HEK293 (cell line): ENCODE measurements around the gene TMEM174.

Experiments used
- CTCF ChIA-PET: fragments of 350-600 bp; formaldehyde crosslinking; extraction: SDS; loops from one replicate; lab custom pipeline; 2021; ENCODE audit warnings: antibody characterized with exemption; lab: Yijun Ruan, JAX
- POLR2A ChIA-PET: fragments of 300-600 bp; formaldehyde crosslinking; extraction: SDS; loops from one replicate; lab custom pipeline; 2020; ENCODE audit warnings: antibody characterized with exemption, inconsistent platforms; lab: Yijun Ruan, JAX
- H3K27ac ChIP-seq: fragments of 200-500 bp; sonication (Bioruptor generic); 2 replicates; pipeline ENCODE4 v1.5.1; 2014; ENCODE audit warnings: low read depth, low read length, control low read depth, inconsistent platforms; ENCODE audit errors: extremely low read depth
- H3K36me3 ChIP-seq, 2 experiments: fragments of 200-500 bp in 1 of 2; sonication (Bioruptor generic) in 1 of 2; 1 replicate in 1 of 2; 2 replicates in 1 of 2; pipeline ENCODE4 v1.5.1; 2014 to 2017; ENCODE audit warnings: inconsistent platforms in 2 of 2, low read length in 2 of 2; ENCODE audit not compliant: control insufficient read depth in 2 of 2, insufficient read depth in 1 of 2
- H3K4me1 ChIP-seq: fragments of 200-500 bp; sonication (Bioruptor generic); 2 replicates; pipeline ENCODE4 v1.5.1; 2014; ENCODE audit warnings: mild to moderate bottlenecking, low read length, inconsistent platforms; ENCODE audit not compliant: control insufficient read depth, insufficient read depth
- H3K4me3 ChIP-seq: 2 replicates; pipeline ENCODE4 v1.5.1; 2011; ENCODE audit warnings: low read depth, mild to moderate bottlenecking, control low read depth, low read length, moderate library complexity
- H3K9me3 ChIP-seq: fragments of 200-500 bp; sonication (Bioruptor generic); 2 replicates; pipeline ENCODE4 v1.5.1; 2014; ENCODE audit warnings: low read depth, low read length, inconsistent platforms; ENCODE audit not compliant: control insufficient read depth, insufficient read depth
- AEBP2 ChIP-seq: fragments of 450-650 bp; formaldehyde crosslinking; IDR thresholded peaks from 2 replicates; pipeline ENCODE4 v1.5.1; 2016; ENCODE audit warnings: missing biosample characterization, missing genetic modification characterization, borderline replicate concordance
- KLF9 ChIP-seq: fragments of 450-650 bp; formaldehyde crosslinking; IDR thresholded peaks from 2 replicates; pipeline ENCODE4 v1.5.1; 2016; ENCODE audit warnings: missing biosample characterization, missing genetic modification characterization, low read depth
- MEIS1 ChIP-seq: sonication (generic); formaldehyde crosslinking; IDR thresholded peaks from 2 replicates; pipeline ENCODE4 v1.8.1; 2022; ENCODE audit warnings: missing genetic modification reagents, mild to moderate bottlenecking, borderline replicate concordance
- RBAK ChIP-seq: fragments of 450-650 bp; formaldehyde crosslinking; IDR thresholded peaks from 2 replicates; pipeline ENCODE4 v1.5.1; 2016; ENCODE audit warnings: missing biosample characterization, missing genetic modification characterization
- REPIN1 ChIP-seq: fragments of 450-650 bp; formaldehyde crosslinking; IDR thresholded peaks from 2 replicates; pipeline ENCODE4 v1.5.1; 2017; ENCODE audit warnings: missing biosample characterization, missing genetic modification characterization, low read depth
- ZBTB10 ChIP-seq: fragments of 450-650 bp; formaldehyde crosslinking; IDR thresholded peaks from 2 replicates; pipeline ENCODE4 v1.5.1; 2016; ENCODE audit warnings: missing biosample characterization, missing genetic modification characterization
- ZFHX2 ChIP-seq: fragments of 450-650 bp; formaldehyde crosslinking; conservative IDR thresholded peaks from 2 replicates; pipeline ENCODE4 v1.5.1; 2016; ENCODE audit warnings: missing biosample characterization, missing genetic modification characterization
- ZIC2 ChIP-seq: fragments of 450-650 bp; formaldehyde crosslinking; IDR thresholded peaks from 2 replicates; pipeline ENCODE4 v1.5.1; 2016; ENCODE audit warnings: missing biosample characterization, missing genetic modification characterization
- ZNF146 ChIP-seq: fragments of 450-650 bp; formaldehyde crosslinking; IDR thresholded peaks from 2 replicates; pipeline ENCODE4 v1.5.1; 2016; ENCODE audit warnings: missing biosample characterization, missing genetic modification characterization
- ZNF148 ChIP-seq: fragments of 450-650 bp; formaldehyde crosslinking; IDR thresholded peaks from 2 replicates; pipeline ENCODE4 v1.5.0; 2017; ENCODE audit warnings: missing biosample characterization, missing genetic modification characterization, borderline replicate concordance
- ZNF157 ChIP-seq: fragments of 450-650 bp; formaldehyde crosslinking; IDR thresholded peaks from 2 replicates; pipeline ENCODE4 v1.5.1; 2016; ENCODE audit warnings: missing biosample characterization, missing genetic modification characterization
- ZNF223 ChIP-seq: fragments of 450-650 bp; formaldehyde crosslinking; IDR thresholded peaks from 2 replicates; pipeline ENCODE4 v1.5.1; 2016; ENCODE audit warnings: missing biosample characterization, missing genetic modification characterization
- ZNF248 ChIP-seq: fragments of 450-650 bp; formaldehyde crosslinking; IDR thresholded peaks from 2 replicates; pipeline ENCODE4 v1.5.1; 2017; ENCODE audit warnings: missing biosample characterization, missing genetic modification characterization
- ZNF394 ChIP-seq: fragments of 450-650 bp; formaldehyde crosslinking; IDR thresholded peaks from 2 replicates; pipeline ENCODE4 v1.5.1; 2016; ENCODE audit warnings: missing biosample characterization, missing genetic modification characterization, mild to moderate bottlenecking, moderate library complexity, borderline replicate concordance
- ZNF404 ChIP-seq: fragments of 450-650 bp; formaldehyde crosslinking; IDR thresholded peaks from 2 replicates; pipeline ENCODE4 v1.5.1; 2017; ENCODE audit warnings: missing biosample characterization, missing genetic modification characterization
- ZNF416 ChIP-seq: fragments of 450-650 bp; formaldehyde crosslinking; IDR thresholded peaks from 2 replicates; pipeline ENCODE4 v1.5.1; 2016; ENCODE audit warnings: missing biosample characterization, missing genetic modification characterization
- ZNF488 ChIP-seq: fragments of 450-650 bp; formaldehyde crosslinking; IDR thresholded peaks from 2 replicates; pipeline ENCODE4 v1.5.1; 2016; ENCODE audit warnings: missing biosample characterization, missing genetic modification characterization
- ZNF548 ChIP-seq: fragments of 450-650 bp; formaldehyde crosslinking; IDR thresholded peaks from 2 replicates; pipeline ENCODE4 v1.5.1; 2016; ENCODE audit warnings: missing biosample characterization, missing genetic modification characterization
- ZNF555 ChIP-seq: fragments of 450-650 bp; formaldehyde crosslinking; conservative IDR thresholded peaks from 2 replicates; pipeline ENCODE4 v1.5.1; 2017; ENCODE audit warnings: missing biosample characterization, mild to moderate bottlenecking, missing genetic modification characterization, inconsistent platforms
- ZNF558 ChIP-seq: fragments of 450-650 bp; formaldehyde crosslinking; IDR thresholded peaks from 2 replicates; pipeline ENCODE4 v1.5.1; 2016; ENCODE audit warnings: missing biosample characterization, missing genetic modification characterization
- ZNF623 ChIP-seq: fragments of 450-650 bp; formaldehyde crosslinking; IDR thresholded peaks from 2 replicates; pipeline ENCODE4 v1.5.1; 2016; ENCODE audit warnings: missing biosample characterization, missing genetic modification characterization
- ZNF660 ChIP-seq: fragments of 450-650 bp; IDR thresholded peaks from 2 replicates; pipeline ENCODE4 v1.5.1; 2018; ENCODE audit warnings: missing biosample characterization, mild to moderate bottlenecking, missing genetic modification characterization
- ZNF670 ChIP-seq: fragments of 450-650 bp; formaldehyde crosslinking; IDR thresholded peaks from 2 replicates; pipeline ENCODE4 v1.5.1; 2016; ENCODE audit warnings: missing biosample characterization, missing genetic modification characterization, low read depth
- ZNF76 ChIP-seq: fragments of 450-650 bp; formaldehyde crosslinking; IDR thresholded peaks from 2 replicates; pipeline ENCODE4; 2016; ENCODE audit warnings: low read depth, missing biosample characterization, missing genetic modification characterization, borderline replicate concordance
- ZNF777 ChIP-seq: fragments of 450-650 bp; formaldehyde crosslinking; IDR thresholded peaks from 2 replicates; pipeline ENCODE4 v1.5.1; 2017; ENCODE audit warnings: missing biosample characterization, missing genetic modification characterization, borderline replicate concordance
- ZNF792 ChIP-seq: fragments of 450-650 bp; formaldehyde crosslinking; IDR thresholded peaks from 2 replicates; pipeline ENCODE4 v1.5.1; 2016; ENCODE audit warnings: missing biosample characterization, missing genetic modification characterization
- ZNF843 ChIP-seq: fragments of 450-650 bp; formaldehyde crosslinking; IDR thresholded peaks from 2 replicates; pipeline ENCODE4 v1.5.1; 2016; ENCODE audit warnings: missing biosample characterization, missing genetic modification characterization

TMEM174 gene

GRCh38 chr5:73179730-73180129 is 6.7 kb downstream of the TMEM174 start:
- Histone ChIP-seq H3K4me3 (no peak overlapping the region), H3K27ac (no peak overlapping the region), H3K36me3 (no peaks in the 10 kb centered on the region), H3K9me3 (no peaks in the 10 kb centered on the region), H3K4me1 (no peaks in the 10 kb centered on the region)
- ChIA-PET CTCF (interaction anchor here (0.6 to 1.1 kb wide), 3 partner anchors 9 to 37 kb away, joined by 3 to 6 read pairs (median 4); no protein-coding TSS in a partner anchor), POLR2A (no interaction called here)
- TF ChIP-seq ZNF623 (tag by site-specific recombination) (no peak), ZNF248 (tag by site-specific recombination) (no peak), ZNF558 (tag by site-specific recombination) (no peak), ZNF555 (tag by site-specific recombination) (no peak), ZNF404 (tag by site-specific recombination) (no peak), ZNF416 (no peak), AEBP2 (no peak), ZNF148 (tag by site-specific recombination) (no peak), ZNF223 (no peak), KLF9 (tag by site-specific recombination) (no peak), ZNF670 (tag by site-specific recombination) (no peak), ZNF394 (tag by site-specific recombination) (no peak), ZNF660 (no peak), ZNF548 (tag by site-specific recombination) (no peak), REPIN1 (no peak), ZFHX2 (no peak)

GRCh38 chr5:73180566-73180965 is 7.6 kb downstream of the TMEM174 start:
- no peaks in the 10 kb centered on the region for H3K36me3 ChIP-seq
- H3K4me3 ChIP-seq, result no peak overlapping the region
- H3K9me3 ChIP-seq, result no peaks in the 10 kb centered on the region; the same call in 1 of the 2 replicates
- ChIA-PET CTCF (no interaction called here), POLR2A (no interaction called here)
- no peaks in the 10 kb centered on the region for H3K4me1 ChIP-seq
- no peak overlapping the region for H3K27ac ChIP-seq
- no peak for TF ChIP-seq ZNF792 (tag by site-specific recombination)
- no peak for TF ChIP-seq ZNF76 (tag by site-specific recombination)
- no peak for TF ChIP-seq RBAK (tag by site-specific recombination)
- TF ChIP-seq ZBTB10, result no peak
- no peak for TF ChIP-seq AEBP2
- no peak for TF ChIP-seq ZNF146 (tag by site-specific recombination)
- no peak for TF ChIP-seq ZNF157
- no peak for TF ChIP-seq MEIS1 (CRISPR knock-in tag)
- TF ChIP-seq ZNF777 (tag by site-specific recombination), result no peak
- TF ChIP-seq ZNF488, result no peak
- no peak for TF ChIP-seq ZIC2 (tag by site-specific recombination)
- TF ChIP-seq ZNF843 (tag by site-specific recombination), result no peak
